Activated CD4-positive, alpha-beta T cell treated with anti-CD3 and anti-CD28 coated beads for 36 hours (primary cell): Measurements from ENCODE around the gene NTF3. TPM values are rescaled to one million over a fixed set of nuclear protein-coding genes. Genes with fewer than 3 reads are reported as not detected.
"Not testable (repeated sequence)": the region's sequence is repeated elsewhere in the genome, so short reads cannot be mapped to it uniquely, and the experiment has no call there.

Experiments used
- ATAC-seq: fragments of 200-7000 bp; cut with Tn5 transposase; one replicate; pipeline ENCODE4 v1.10.0; 2021; ENCODE audit warnings: mild to moderate bottlenecking, moderate library complexity
- CTCF ChIA-PET: fragments of 350-600 bp; sonication (Branson Sonifier 250); formaldehyde crosslinking; loops from one replicate; lab custom pipeline; 2021; ENCODE audit warnings: antibody characterized with exemption; lab: Charles Lee
- POLR2A ChIA-PET: fragments of 350-600 bp; sonication (Branson Sonifier 250); formaldehyde crosslinking; loops from one replicate; lab custom pipeline; 2021; ENCODE audit warnings: antibody characterized with exemption, inconsistent platforms; lab: Charles Lee
- DNase-seq: peaks from one replicate; pipeline ENCODE4 v3.0.0-alpha.2; 2020
- H3K27ac Mint-ChIP-seq: one replicate; pipeline ENCODE4 v1.8.0; 2021; ENCODE audit warnings: mixed read lengths
- H3K27me3 Mint-ChIP-seq: one replicate; pipeline ENCODE4 v1.8.0; 2021; ENCODE audit warnings: mixed read lengths
- H3K36me3 Mint-ChIP-seq: one replicate; pipeline ENCODE4 v1.8.0; 2021; ENCODE audit warnings: low read depth, mixed read lengths
- H3K4me1 Mint-ChIP-seq: one replicate; pipeline ENCODE4 v1.8.0; 2021; ENCODE audit warnings: mixed read lengths
- H3K4me3 Mint-ChIP-seq: one replicate; pipeline ENCODE4 v1.8.0; 2021; ENCODE audit warnings: mild to moderate bottlenecking, moderate library complexity, mixed read lengths
- H3K9me3 Mint-ChIP-seq: one replicate; pipeline ENCODE4 v1.8.0; 2021; ENCODE audit warnings: low read depth, mixed read lengths
- intact Hi-C, 2 experiments: fragments of 100-400 bp; cut with DNase I in 1 of 2; cut with micrococcal nuclease in 1 of 2; formaldehyde crosslinking; loops; one replicate each; pipeline versions ENCODE4 v1.14.2 to v1.15.1; 2022 to 2024; cut with DNase I, micrococcal nuclease
- total RNA-seq, 2 experiments: library from RNA; stranded (reverse); gene quantifications; one replicate each; pipeline ENCODE4 v1.2.3, GENCODE V29; 2021

Gene NTF3
- total RNA-seq, 2 experiments from 2014 or later: not detected

GRCh38 chr12:5535541-5535940, 103.6 kb downstream of the NTF3 start:
- Mint-ChIP-seq H3K27ac (no peak overlapping the region), H3K9me3 (no peaks in the 10 kb centered on the region), H3K4me3 (no peak overlapping the region), H3K36me3 (no peaks in the 10 kb centered on the region), H3K4me1 (no peaks in the 10 kb centered on the region), H3K27me3 (peaks cover 14% of the 10 kb centered on the region)
- no peak for DNase-seq
- ChIA-PET POLR2A (no interaction called here), CTCF (no interaction called here)
- intact Hi-C loops: no loop called here
- no peak for ATAC-seq

- H3K36me3 Mint-ChIP-seq, ATAC-seq, H3K4me1 Mint-ChIP-seq, DNase-seq, H3K4me3 Mint-ChIP-seq, POLR2A ChIA-PET, CTCF ChIA-PET, H3K27ac Mint-ChIP-seq, intact Hi-C loops, H3K9me3 Mint-ChIP-seq: not testable (repeated sequence)
- peaks cover 19% of the 10 kb centered on the region for H3K27me3 Mint-ChIP-seq
Observed at GRCh38 chr12:5537026-5537615, 105.2 kb downstream of the NTF3 start.

GRCh38 chr12:5537771-5538170, 105.9 kb downstream of the NTF3 start:
- no peak overlapping the region for H3K4me3 Mint-ChIP-seq
- H3K27ac Mint-ChIP-seq: no peak overlapping the region
- H3K4me1 Mint-ChIP-seq: no peaks in the 10 kb centered on the region
- ChIA-PET CTCF (no interaction called here), POLR2A (no interaction called here)
- intact Hi-C loops: no loop called here
- H3K36me3 Mint-ChIP-seq: no peaks in the 10 kb centered on the region
- H3K27me3 Mint-ChIP-seq: peaks cover 21% of the 10 kb centered on the region
- ATAC-seq: no peak
- peaks cover 7% of the 10 kb centered on the region for H3K9me3 Mint-ChIP-seq
- DNase-seq: no peak
